ENCODE measurements around the gene TPRG1L.

The TPRG1L gene

GRCh38 chr1:3661631-3662030 is 36.8 kb downstream of the TPRG1L start:
- Histone ChIP-seq H3K4me1 (ENCODE audit: insufficient read depth, poor library complexity, severe bottlenecking) (peaks cover 6% of the 10 kb centered on the region), H3K27ac (ENCODE audit: poor library complexity, severe bottlenecking) (no peak overlapping the region), H3K27me3 (ENCODE audit: insufficient read depth, poor library complexity, severe bottlenecking) (peaks cover 6% of the 10 kb centered on the region), H3K9me3 (ENCODE audit: severe bottlenecking) (no peaks in the 10 kb centered on the region), H3K36me3 (ENCODE audit: low read depth) (no peaks in the 10 kb centered on the region), H3K4me3 (ENCODE audit: severe bottlenecking) (no peak overlapping the region)
- TF ChIP-seq CTCF (IDR thresholded peaks at IDR 0.05; ENCODE audit: poor library complexity, severe bottlenecking), result no peak
- ATAC-seq (ENCODE audit: low read depth) (no peak), DNase-seq (ENCODE audit: low spot score) (no peak)

- no peak for TF ChIP-seq CTCF (IDR thresholded peaks at IDR 0.05; ENCODE audit: poor library complexity, severe bottlenecking)
- no peak for DNase-seq (ENCODE audit: low spot score)
- no peak overlapping the region for H3K27ac ChIP-seq (ENCODE audit: poor library complexity, severe bottlenecking)
- peaks cover 6% of the 10 kb centered on the region for H3K4me1 ChIP-seq (ENCODE audit: insufficient read depth, poor library complexity, severe bottlenecking)
- H3K4me3 ChIP-seq (ENCODE audit: severe bottlenecking), result no peak overlapping the region
- H3K36me3 ChIP-seq (ENCODE audit: low read depth), result no peaks in the 10 kb centered on the region
- H3K27me3 ChIP-seq (ENCODE audit: insufficient read depth, poor library complexity, severe bottlenecking), result peaks cover 6% of the 10 kb centered on the region
- ATAC-seq (ENCODE audit: low read depth), result no peak
- H3K9me3 ChIP-seq (ENCODE audit: severe bottlenecking), result no peaks in the 10 kb centered on the region
Observed at GRCh38 chr1:3662080-3662671, 37.4 kb downstream of the TPRG1L start.

GRCh38 chr1:3663999-3664699 is 39.3 kb downstream of the TPRG1L start:
- TF ChIP-seq CTCF (IDR thresholded peaks at IDR 0.05; ENCODE audit: poor library complexity, severe bottlenecking), result no peak
- Histone ChIP-seq H3K27ac (ENCODE audit: poor library complexity, severe bottlenecking) (no peak overlapping the region), H3K4me3 (ENCODE audit: severe bottlenecking) (no peak overlapping the region), H3K9me3 (ENCODE audit: severe bottlenecking) (no peaks in the 10 kb centered on the region), H3K36me3 (ENCODE audit: low read depth) (no peaks in the 10 kb centered on the region), H3K4me1 (ENCODE audit: insufficient read depth, poor library complexity, severe bottlenecking) (peaks cover 6% of the 10 kb centered on the region), H3K27me3 (ENCODE audit: insufficient read depth, poor library complexity, severe bottlenecking) (peaks cover 6% of the 10 kb centered on the region)
- DNase-seq (ENCODE audit: low spot score) (no peak), ATAC-seq (ENCODE audit: low read depth) (no peak)

GRCh38 chr1:3664700-3665375 is 40.0 kb downstream of the TPRG1L start:
- no peak overlapping the region for H3K27ac ChIP-seq (ENCODE audit: poor library complexity, severe bottlenecking)
- no peak for TF ChIP-seq CTCF (IDR thresholded peaks at IDR 0.05; ENCODE audit: poor library complexity, severe bottlenecking)
- DNase-seq (ENCODE audit: low spot score), result no peak
- no peaks in the 10 kb centered on the region for H3K36me3 ChIP-seq (ENCODE audit: low read depth)
- no peak for ATAC-seq (ENCODE audit: low read depth)
- H3K4me1 ChIP-seq (ENCODE audit: insufficient read depth, poor library complexity, severe bottlenecking), result peaks cover 6% of the 10 kb centered on the region
- H3K27me3 ChIP-seq (ENCODE audit: insufficient read depth, poor library complexity, severe bottlenecking), result peaks cover 6% of the 10 kb centered on the region
- H3K9me3 ChIP-seq (ENCODE audit: severe bottlenecking), result no peaks in the 10 kb centered on the region
- H3K4me3 ChIP-seq (ENCODE audit: severe bottlenecking), result no peak overlapping the region
